HepG2 (cell line): ENCODE results near the gene MEIS1. TPM values are rescaled to one million over a fixed set of nuclear protein-coding genes. Genes with fewer than 3 reads are reported as not detected.
A peak's percentile ranks its signal among the peaks of the same experiment; 100 is the strongest.

Experiments used
- ARID3A ChIP-seq: IDR thresholded peaks from 2 replicates; pipeline ENCODE4 v1.6.1; 2012; ENCODE audit warnings: low read depth, low read length, improper control_type of control experiment
- ATF6 ChIP-seq: sonication (generic); formaldehyde crosslinking; conservative IDR thresholded peaks from 2 replicates; pipeline ENCODE4 v1.4.0; 2020; ENCODE audit warnings: missing genetic modification reagents
- DR1 ChIP-seq: sonication (generic); formaldehyde crosslinking; IDR thresholded peaks from 2 replicates; pipeline ENCODE4 v1.8.0; 2021; ENCODE audit warnings: mild to moderate bottlenecking, missing genetic modification reagents, inconsistent platforms
- EEA1 ChIP-seq: sonication (generic); formaldehyde crosslinking; IDR thresholded peaks from 2 replicates; pipeline ENCODE4 v1.5.1; 2020; ENCODE audit warnings: mild to moderate bottlenecking, missing genetic modification reagents, borderline replicate concordance
- MEF2D ChIP-seq: sonication (generic); formaldehyde crosslinking; IDR thresholded peaks from 2 replicates; pipeline ENCODE4 v1.5.1; 2020; ENCODE audit warnings: mild to moderate bottlenecking, missing genetic modification reagents
- YY1 ChIP-seq: IDR thresholded peaks from 2 replicates; pipeline ENCODE4 v1.6.1; 2011; ENCODE audit warnings: low read length, low read depth, moderate library complexity, mild to moderate bottlenecking; ENCODE audit not compliant: insufficient read depth, insufficient replicate concordance
- ZMYM4 ChIP-seq: sonication (generic); formaldehyde crosslinking; IDR thresholded peaks from 2 replicates; pipeline ENCODE4 v1.8.1; 2023; ENCODE audit warnings: mild to moderate bottlenecking, missing genetic modification reagents
- ZNF44 ChIP-seq: sonication (generic); formaldehyde crosslinking; IDR thresholded peaks from 2 replicates; pipeline ENCODE4 v1.5.1; 2020; ENCODE audit warnings: mild to moderate bottlenecking, missing genetic modification reagents
- ZNF512B ChIP-seq: sonication (generic); formaldehyde crosslinking; IDR thresholded peaks from 2 replicates; pipeline ENCODE4 v1.5.1; 2020; ENCODE audit warnings: missing genetic modification reagents, mild to moderate bottlenecking, borderline replicate concordance
- ZNF513 ChIP-seq: sonication (generic); formaldehyde crosslinking; conservative IDR thresholded peaks from 2 replicates; pipeline ENCODE4 v1.5.0; 2020; ENCODE audit warnings: missing genetic modification reagents
- ZNF543 ChIP-seq: sonication (generic); formaldehyde crosslinking; IDR thresholded peaks from 2 replicates; pipeline ENCODE4 v1.4.0; 2020; ENCODE audit warnings: mild to moderate bottlenecking, missing genetic modification reagents
- ZNF580 ChIP-seq: IDR thresholded peaks from 2 replicates; pipeline ENCODE4 v1.6.1; 2016; ENCODE audit warnings: low read depth, borderline replicate concordance
- ZNF674 ChIP-seq: sonication (generic); formaldehyde crosslinking; IDR thresholded peaks from 2 replicates; pipeline ENCODE4 v1.5.0; 2020; ENCODE audit warnings: low read depth, mild to moderate bottlenecking, missing genetic modification reagents
- ZNF775 ChIP-seq: sonication (generic); formaldehyde crosslinking; IDR thresholded peaks from 2 replicates; pipeline ENCODE4 v1.4.0; 2020; ENCODE audit warnings: missing genetic modification reagents, mild to moderate bottlenecking, moderate library complexity, borderline replicate concordance
- ZNF800 ChIP-seq: sonication (generic); formaldehyde crosslinking; IDR thresholded peaks from 2 replicates; pipeline ENCODE4 v1.4.0; 2020; ENCODE audit warnings: missing genetic modification reagents
- polyA plus RNA-seq, 8 experiments: library from polyadenylated mRNA; depleted of rRNA in 3 of 8; stranded (reverse) in 7 of 8; unstranded in 1 of 8; fragments of >200 nt; fragmentation: Illumina TruSeq in 4 of 8; extraction: Trizol in 4 of 8; gene quantifications; 2 replicates each; pipeline versions ENCODE4 v1.2.1 to v1.2.3, GENCODE V29; 2011 to 2016; ENCODE audit warnings: low read depth in 4 of 8, missing spikeins in 1 of 8, mixed read lengths in 1 of 8; ENCODE audit not compliant: insufficient read depth in 1 of 8
- total RNA-seq, 5 experiments: library from RNA; depleted of rRNA; stranded (reverse); fragments of >200 nt; fragmentation: Illumina TruSeq; extraction: Trizol; gene quantifications; 2 replicates each; pipeline ENCODE4 v1.2.3, GENCODE V29; 2016; ENCODE audit warnings: low read depth in 1 of 5

Gene MEIS1
- total and polyA plus RNA-seq, 2 of the 13 experiments (the other 11 are each of a cell fraction or from before 2014, with no cell fraction given) = 3.8 to 6.0 TPM

- TF ChIP-seq ZNF800 = 0 out of 2 replicates have a peak, but pooled peaks have one; percentile 14
- no peak for TF ChIP-seq ZNF543
- TF ChIP-seq ZNF512B (CRISPR knock-in tag) = 0 out of 2 replicates have a peak, but pooled peaks have one; percentile 56
- TF ChIP-seq DR1 (CRISPR knock-in tag) = no peak
- peak; percentile 61 for TF ChIP-seq YY1
- peak; percentile 63; the same call in 1 of the 2 replicates for TF ChIP-seq ZNF580
- TF ChIP-seq ZNF513 (CRISPR knock-in tag) = no peak
- TF ChIP-seq ARID3A = peak; percentile 92
- no peak for TF ChIP-seq ZNF44 (CRISPR knock-in tag)
- TF ChIP-seq ZMYM4 = peak; percentile 79; the same call in 1 of the 2 replicates
- TF ChIP-seq ZNF674 = 0 out of 2 replicates have a peak, but pooled peaks have one; percentile 52
- TF ChIP-seq EEA1 (CRISPR knock-in tag) = no peak
- TF ChIP-seq ATF6 (CRISPR knock-in tag) = 0 out of 2 replicates have a peak, but pooled peaks have one; percentile 32
- TF ChIP-seq MEF2D (CRISPR knock-in tag) = peak; percentile 30; the same call in 1 of the 2 replicates
- 0 out of 2 replicates have a peak, but pooled peaks have one; percentile 25 for TF ChIP-seq ZNF775 (CRISPR knock-in tag)
Measured at GRCh38 chr2:66432801-66433694, 1.9 kb upstream of the MEIS1 start (continued).
